HG03439 (cell line): Measurements from ENCODE around the gene FAM98C.
A peak's percentile ranks its signal among the peaks of the same experiment; 100 is the strongest.
"Not testable (repeated sequence)": the region's sequence is repeated elsewhere in the genome, so short reads cannot be mapped to it uniquely, and the experiment has no call there.

Experiments
- ATAC-seq: cut with Tn5 transposase; IDR thresholded peaks from one replicate; pipeline ENCODE4 v1.9.1; 2021; ENCODE audit warnings: mild to moderate bottlenecking, moderate library complexity; ENCODE audit not compliant: unreplicated experiment

The FAM98C gene

GRCh38 chr19:38402967-38403674, at the start of gene FAM98C:
Gene FAM98C, plus strand, starts transcription at chr19:38403093. Its CDS starts 61 bp downstream, at chr19:38403154.
- ATAC-seq, result peak; percentile 90

GRCh38 chr19:38355728-38356725, 46.9 kb upstream of the FAM98C start:
- ATAC-seq, result no peak

- no peak for ATAC-seq
Observed at GRCh38 chr19:38358071-38358470, 44.8 kb upstream of the FAM98C start.

GRCh38 chr19:38359242-38360021, 43.5 kb upstream of the FAM98C start:
- no peak for ATAC-seq

GRCh38 chr19:38360351-38360750, 42.5 kb upstream of the FAM98C start:
- ATAC-seq, result no peak

- ATAC-seq, result no peak
Observed at GRCh38 chr19:38360839-38361631, 41.9 kb upstream of the FAM98C start.

- ATAC-seq, result peak; percentile 52
Observed at GRCh38 chr19:38361633-38362075, 41.2 kb upstream of the FAM98C start.

GRCh38 chr19:38362076-38362945, 40.6 kb upstream of the FAM98C start:
- ATAC-seq, result peak; percentile 45

GRCh38 chr19:38362946-38363688, 39.8 kb upstream of the FAM98C start:
- ATAC-seq, result not testable (repeated sequence)

- ATAC-seq, result no peak
Observed at GRCh38 chr19:38367041-38367440, 35.9 kb upstream of the FAM98C start.

GRCh38 chr19:38369584-38369983, 33.3 kb upstream of the FAM98C start:
- ATAC-seq, result no peak

- no peak for ATAC-seq
Observed at GRCh38 chr19:38370299-38370698, 32.6 kb upstream of the FAM98C start.

- ATAC-seq, result no peak
Observed at GRCh38 chr19:38371081-38371480, 31.8 kb upstream of the FAM98C start.

GRCh38 chr19:38373907-38374331, 29.0 kb upstream of the FAM98C start:
- no peak for ATAC-seq

- peak; percentile 91 for ATAC-seq
Observed at GRCh38 chr19:38374332-38375097, 28.4 kb upstream of the FAM98C start, which contains the start of gene PSMD8. Gene PSMD8, plus strand, starts transcription at chr19:38374571. Its CDS starts 31 bp downstream, at chr19:38374602.

GRCh38 chr19:38375098-38375493, 27.8 kb upstream of the FAM98C start:
- ATAC-seq, result no peak

GRCh38 chr19:38375748-38376147, 27.1 kb upstream of the FAM98C start:
- ATAC-seq, result no peak

GRCh38 chr19:38376576-38376975, 26.3 kb upstream of the FAM98C start:
- no peak for ATAC-seq
